ENCODE measurements around the gene DCST1. TPM values are rescaled to one million over a fixed set of nuclear protein-coding genes. Genes with fewer than 3 reads are reported as not detected.

DCST1 gene
- total and polyA plus RNA-seq, 2 of the 4 experiments (the other 2 are of a cell fraction) = not detected

DNA sequence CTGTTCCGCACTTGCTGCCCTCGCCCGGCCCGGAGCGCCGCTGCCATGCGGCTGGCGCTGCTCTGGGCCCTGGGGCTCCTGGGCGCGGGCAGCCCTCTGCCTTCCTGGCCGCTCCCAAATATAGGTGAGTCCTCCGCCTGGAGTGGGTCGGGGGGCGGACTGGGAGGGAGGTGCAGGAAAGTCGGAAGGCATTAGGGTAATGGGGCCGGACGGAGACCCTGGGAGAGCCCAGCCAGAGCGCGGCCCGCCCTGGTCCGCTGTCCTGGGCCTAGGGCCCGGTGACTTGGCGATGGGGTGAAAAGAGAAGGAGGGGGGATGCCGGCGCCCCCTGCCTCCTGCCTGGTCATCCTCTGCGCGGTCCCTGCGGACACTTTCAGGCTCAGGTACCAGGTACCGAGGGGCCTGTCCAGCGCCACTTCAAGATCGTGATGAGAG is 17.7 kb downstream of the DCST1 start:
- CTCF ChIA-PET = interaction anchor here (1.0 to 1.3 kb wide), 4 partner anchors 10 to 33 kb away, joined by 3 to 7 read pairs (median 3); no protein-coding TSS in a partner anchor
- TF ChIP-seq RFX5 (IDR thresholded peaks at IDR 0.05; ENCODE audit: low read depth, low read length) (no peak), NFE2L2 (IDR thresholded peaks at IDR 0.05; ENCODE audit: low read depth, low read length) (no peak), RAD21 (IDR thresholded peaks at IDR 0.05; ENCODE audit: low read length) (no peak), MAZ (IDR thresholded peaks at IDR 0.05; ENCODE audit: borderline replicate concordance, low read depth, low read length) (0 out of 2 replicates have a peak, but pooled peaks have one; percentile 3), BHLHE40 (IDR thresholded peaks at IDR 0.05; ENCODE audit: low read depth, low read length) (no peak), ELK1 (IDR thresholded peaks at IDR 0.05; ENCODE audit: borderline replicate concordance, low read depth, low read length) (no peak), POLR2A (IDR thresholded peaks at IDR 0.05; ENCODE audit: low read depth, low read length) (0 out of 2 replicates have a peak, but pooled peaks have one; percentile 22), CEBPB (IDR thresholded peaks at IDR 0.05; ENCODE audit: low read depth, low read length) (no peak), RCOR1 (IDR thresholded peaks at IDR 0.05; ENCODE audit: insufficient replicate concordance, low read length) (no peak), SMC3 (IDR thresholded peaks at IDR 0.05; ENCODE audit: low read depth, low read length) (no peak), FOS (IDR thresholded peaks at IDR 0.05; ENCODE audit: low read depth, low read length) (no peak), CHD1 (IDR thresholded peaks at IDR 0.05; ENCODE audit: low read depth, low read length) (no peak), MAFK (IDR thresholded peaks at IDR 0.05; ENCODE audit: low read depth, low read length) (no peak)
- TF ChIP-seq, protein P1, sequence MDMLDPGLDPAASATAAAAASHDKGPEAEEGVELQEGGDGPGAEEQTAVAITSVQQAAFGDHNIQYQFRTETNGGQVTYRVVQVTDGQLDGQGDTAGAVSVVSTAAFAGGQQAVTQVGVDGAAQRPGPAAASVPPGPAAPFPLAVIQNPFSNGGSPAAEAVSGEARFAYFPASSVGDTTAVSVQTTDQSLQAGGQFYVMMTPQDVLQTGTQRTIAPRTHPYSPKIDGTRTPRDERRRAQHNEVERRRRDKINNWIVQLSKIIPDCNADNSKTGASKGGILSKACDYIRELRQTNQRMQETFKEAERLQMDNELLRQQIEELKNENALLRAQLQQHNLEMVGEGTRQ (IDR thresholded peaks at IDR 0.05; ENCODE audit: low read depth, low read length) = no peak
- TF ChIP-seq, protein P2, sequence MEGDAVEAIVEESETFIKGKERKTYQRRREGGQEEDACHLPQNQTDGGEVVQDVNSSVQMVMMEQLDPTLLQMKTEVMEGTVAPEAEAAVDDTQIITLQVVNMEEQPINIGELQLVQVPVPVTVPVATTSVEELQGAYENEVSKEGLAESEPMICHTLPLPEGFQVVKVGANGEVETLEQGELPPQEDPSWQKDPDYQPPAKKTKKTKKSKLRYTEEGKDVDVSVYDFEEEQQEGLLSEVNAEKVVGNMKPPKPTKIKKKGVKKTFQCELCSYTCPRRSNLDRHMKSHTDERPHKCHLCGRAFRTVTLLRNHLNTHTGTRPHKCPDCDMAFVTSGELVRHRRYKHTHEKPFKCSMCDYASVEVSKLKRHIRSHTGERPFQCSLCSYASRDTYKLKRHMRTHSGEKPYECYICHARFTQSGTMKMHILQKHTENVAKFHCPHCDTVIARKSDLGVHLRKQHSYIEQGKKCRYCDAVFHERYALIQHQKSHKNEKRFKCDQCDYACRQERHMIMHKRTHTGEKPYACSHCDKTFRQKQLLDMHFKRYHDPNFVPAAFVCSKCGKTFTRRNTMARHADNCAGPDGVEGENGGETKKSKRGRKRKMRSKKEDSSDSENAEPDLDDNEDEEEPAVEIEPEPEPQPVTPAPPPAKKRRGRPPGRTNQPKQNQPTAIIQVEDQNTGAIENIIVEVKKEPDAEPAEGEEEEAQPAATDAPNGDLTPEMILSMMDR (conservative IDR thresholded peaks at IDR 0.05; ENCODE audit: low read depth, low read length) = no peak

More for the DNA sequence above, 17.7 kb downstream of the DCST1 start:
- dilution Hi-C loops (cut with HindIII; ENCODE audit: low sequenced_read_pairs, unreplicated experiment) = no loop called here
- peaks cover 8% of the 10 kb centered on the region for H3K4me1 ChIP-seq (ENCODE audit: control insufficient read depth, insufficient read depth, low read length)
- no peak overlapping the region for H3K18ac ChIP-seq (ENCODE audit: low read depth, low read length)
- H3K79me1 ChIP-seq (ENCODE audit: low read depth in 1 of 2, low read length in 2 of 2) = peaks cover 0 to 15% of the 10 kb centered on the region in 2 experiments; a peak in 2 of 4 replicates
- intact Hi-C loops (cut with micrococcal nuclease) = loop anchor here (5.0 kb wide), 1 partner anchor 49 kb away; the partner anchor contains the start of gene ZBTB7B
- peaks cover 7% of the 10 kb centered on the region; the same call in 1 of the 2 replicates for H3K36me3 ChIP-seq (ENCODE audit: control insufficient read depth, insufficient read depth, low read length)
- no peaks in the 10 kb centered on the region; the same call in 1 of the 2 replicates for H4K20me1 ChIP-seq (ENCODE audit: insufficient read depth, low read length)
- peak overlapping the region; percentile 62 for H3K9ac ChIP-seq (ENCODE audit: low read depth, low read length)
- peaks cover 4% of the 10 kb centered on the region; the same call in 1 of the 2 replicates for H3K9me1 ChIP-seq (ENCODE audit: insufficient read depth, low read length)
- no TSS peak for BruUV-seq (replicated peaks)
- no peak overlapping the region for H2BK20ac ChIP-seq (ENCODE audit: low read depth, low read length)
- peak overlapping the region; percentile 60 for H3K4me3 ChIP-seq (ENCODE audit: insufficient read depth, low read depth, low read length)
- H4K8ac ChIP-seq (ENCODE audit: low read depth in 2 of 2, low read length in 2 of 2) = 0 out of 4 replicates have a peak overlapping the region, but pooled peaks of 1 of the 2 experiments have one; percentile 2
- no peak for DNase-seq
- peak; percentile 6 for ATAC-seq (ENCODE audit: low read depth)
- H2BK120ac ChIP-seq (ENCODE audit: low read depth, low read length) = no peak overlapping the region
- H4K5ac ChIP-seq (ENCODE audit: low read depth, low read length) = no peak overlapping the region
- in situ Hi-C loops (cut with MboI; ENCODE audit: low sequenced_read_pairs) = loop anchor here (10.0 kb wide), 1 partner anchor 97 kb away; the partner anchor contains the start of gene PBXIP1
- H3K4ac ChIP-seq (ENCODE audit: low read depth, low read length) = peak overlapping the region; percentile 38; the same call in 1 of the 2 replicates
- H3K14ac ChIP-seq (replicated peaks; ENCODE audit: low read depth, low read length) = 0 out of 2 replicates have a peak overlapping the region, but pooled peaks have one; percentile 56
- WGBS, 2 experiments (ENCODE audit: extremely low coverage in 2 of 2, insufficient read length in 1 of 2) = 1% methylated on average over 15 of the region's 31 CpGs; no CpG with 5 or more reads in 1 of the 2 experiments
- H3K56ac ChIP-seq (ENCODE audit: extremely low read depth, insufficient read depth, low read length) = no peak overlapping the region
- H2AK5ac ChIP-seq (ENCODE audit: low read depth, low read length) = no peak overlapping the region; the same call in 1 of the 2 replicates
- H3K23ac ChIP-seq (ENCODE audit: low read depth, low read length) = peak overlapping the region; percentile 68; the same call in 1 of the 2 replicates
- H3K27me3 ChIP-seq (ENCODE audit: control insufficient read depth, insufficient read depth, low read length) = no peaks in the 10 kb centered on the region
- H2AFZ ChIP-seq (replicated peaks; ENCODE audit: low read length, poor library complexity) = peak overlapping the region; percentile 95
- H2BK15ac ChIP-seq (ENCODE audit: low read depth, low read length) = no peak overlapping the region
- H4K91ac ChIP-seq (ENCODE audit: insufficient read depth, low read depth, low read length) = no peak overlapping the region
- peak overlapping the region; percentile 96 for H2AK9ac ChIP-seq (replicated peaks; ENCODE audit: low read depth, low read length, poor library complexity)
- POLR2A ChIA-PET (ENCODE audit: unreplicated experiment) = interaction anchor here (0.6 kb wide), 4 partner anchors 40 to 727 kb away, joined by 3 to 7 read pairs (median 3); partner anchors contain the start of gene SHC1
- H3K27ac ChIP-seq (ENCODE audit: insufficient read depth, low read length) = peak overlapping the region; percentile 31; the same call in 1 of the 2 replicates
- no peaks in the 10 kb centered on the region for H3K9me3 ChIP-seq (ENCODE audit: control insufficient read depth, insufficient read depth, low read length)
- no peak overlapping the region for H2BK5ac ChIP-seq (ENCODE audit: low read depth, low read length, poor library complexity, severe bottlenecking)
- H3K4me2 ChIP-seq (ENCODE audit: low read depth, low read length) = peak overlapping the region; percentile 90

Measured in IMR-90 (cell line).